Left renal cortex interstitium (tissue), 4 donors: ENCODE results near the gene SGK2. TPM values are rescaled to one million over a fixed set of nuclear protein-coding genes. Genes with fewer than 3 reads are reported as not detected.

Experiments used
- DNase-seq, 4 donors: peaks; one replicate each; pipeline ENCODE4 v3.0.0-alpha.2; 2013; ENCODE audit warnings: low read depth in 4 of 4, low spot score in 2 of 4, missing footprints in 1 of 4
- polyA plus RNA-seq, 4 donors: library from polyadenylated mRNA; unstranded; fragments of 120-200 nt; gene quantifications; one replicate each; pipeline ENCODE4 v1.2.1, GENCODE V29; 2013; ENCODE audit not compliant: insufficient read length in 4 of 4

SGK2 gene
- polyA plus RNA-seq, 4 donors, result 29.1 to 76.5 (median 54.6) TPM

DNA sequence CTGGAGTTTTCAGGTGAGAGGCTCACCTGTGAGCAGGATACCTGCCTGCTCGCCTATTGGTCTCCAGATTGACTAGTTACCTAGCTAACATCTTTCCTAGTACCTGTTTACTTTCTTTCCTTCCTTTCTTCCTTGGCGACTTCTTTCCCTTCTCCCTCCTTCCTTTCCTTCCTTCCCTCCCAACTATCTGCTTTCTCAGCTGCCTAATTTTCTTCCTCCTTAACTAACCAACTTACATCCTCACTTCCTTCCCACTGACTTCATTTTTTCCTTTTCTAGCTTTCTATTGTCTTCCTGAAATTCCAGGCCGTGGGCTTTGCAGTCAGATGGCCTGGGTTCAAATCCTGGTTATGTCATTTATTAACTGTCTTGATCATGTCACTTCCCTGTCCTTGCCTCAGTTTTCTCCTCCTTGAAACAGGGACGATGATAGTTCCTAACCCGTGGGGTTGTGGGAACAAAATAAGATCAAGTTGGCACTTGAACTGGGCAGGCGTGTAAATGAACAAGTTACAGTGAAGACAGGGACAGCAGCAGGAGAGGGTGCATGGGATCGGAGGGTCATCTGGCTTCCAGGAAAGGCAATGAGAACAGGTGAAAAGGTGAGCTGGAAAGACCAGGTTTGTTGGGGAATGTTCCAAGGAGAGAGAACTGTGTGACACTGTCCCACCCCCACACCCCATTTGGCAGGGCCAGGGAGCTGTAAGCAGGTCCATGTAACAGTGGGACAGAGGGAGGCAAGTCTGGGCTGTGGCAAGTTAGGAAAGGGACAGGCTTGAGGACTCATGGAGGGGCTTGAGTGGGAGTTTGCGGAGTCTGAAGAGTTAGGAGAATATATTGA lies 540 bp downstream of the SGK2 start:
- DNase-seq, result no peak

DNA sequence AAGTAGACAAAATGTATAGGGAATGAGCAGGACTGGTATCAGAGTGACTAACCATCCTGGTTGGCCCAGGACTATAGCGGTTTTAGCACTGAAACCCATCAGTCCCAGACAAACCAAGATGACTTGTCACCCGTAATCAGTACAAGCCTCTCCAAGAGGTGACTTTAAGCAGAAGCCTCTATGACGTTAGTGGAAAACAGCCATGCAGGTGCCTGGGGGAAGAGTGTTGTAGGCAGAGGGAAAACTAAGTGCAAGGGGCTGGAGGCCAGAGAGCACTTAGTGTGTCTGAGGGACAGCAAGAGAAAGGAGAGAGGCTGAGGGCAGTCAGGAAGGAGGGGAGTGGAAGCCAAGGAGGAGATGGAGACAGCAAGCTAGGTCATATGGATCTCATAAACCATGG lies 2.1 kb downstream of the SGK2 start:
- DNase-seq, result no peak

DNA sequence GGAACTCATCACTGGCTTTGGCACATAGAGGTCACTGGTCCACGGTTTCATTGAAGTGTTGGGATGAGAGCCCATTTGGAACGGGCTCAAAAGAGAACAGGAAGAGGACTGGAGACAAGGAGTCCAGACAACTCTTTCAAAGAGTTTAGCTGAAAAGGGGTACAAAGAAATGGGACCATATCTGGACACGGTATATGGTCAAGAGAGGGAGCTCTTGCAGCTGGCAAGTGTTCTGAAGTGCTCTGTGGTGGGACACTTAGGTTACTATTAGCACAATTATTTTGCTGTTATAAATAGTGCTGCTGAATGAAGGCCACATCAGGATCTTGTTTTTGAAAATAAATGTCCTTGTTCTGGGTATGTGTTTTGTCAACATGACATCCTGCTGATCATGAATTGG lies 4.6 kb downstream of the SGK2 start:
- DNase-seq, result no peak

DNA sequence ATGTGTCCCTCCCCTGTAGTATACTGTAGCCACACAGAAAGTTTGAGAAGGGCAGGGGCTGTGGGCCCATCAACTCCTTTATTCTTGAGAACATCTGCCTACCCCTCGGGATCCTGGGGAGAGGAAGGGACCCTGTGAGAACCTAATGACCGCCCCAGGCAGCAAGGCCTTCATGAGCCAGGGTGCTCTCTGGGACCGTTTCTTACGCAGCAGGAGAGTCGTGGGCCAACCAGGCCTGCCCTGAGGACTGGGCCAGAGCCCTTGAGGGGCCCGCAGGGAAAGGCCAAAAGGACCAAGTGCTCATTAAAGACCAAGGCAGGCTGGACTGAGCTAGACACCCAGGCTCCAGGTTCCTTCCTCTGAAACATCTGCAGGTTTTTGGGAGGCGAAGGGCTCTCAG lies 5.2 kb downstream of the SGK2 start:
- no peak for DNase-seq

DNA sequence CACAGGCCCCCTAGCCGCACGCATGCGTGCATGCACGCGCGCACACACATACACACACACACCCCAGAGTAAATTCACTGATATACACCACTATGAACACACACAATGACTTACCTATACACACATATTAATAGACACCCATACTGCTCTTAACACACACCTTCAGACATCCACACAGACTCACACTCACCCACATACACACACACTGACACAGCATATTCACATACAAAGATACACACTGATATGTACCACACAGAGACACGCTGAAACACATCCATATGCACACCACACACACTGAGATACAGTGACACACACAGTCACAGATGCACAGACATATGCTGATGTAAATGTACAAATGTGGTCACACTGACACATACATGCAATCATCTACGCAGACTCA lies 5.6 kb downstream of the SGK2 start:
- no peak for DNase-seq

DNA sequence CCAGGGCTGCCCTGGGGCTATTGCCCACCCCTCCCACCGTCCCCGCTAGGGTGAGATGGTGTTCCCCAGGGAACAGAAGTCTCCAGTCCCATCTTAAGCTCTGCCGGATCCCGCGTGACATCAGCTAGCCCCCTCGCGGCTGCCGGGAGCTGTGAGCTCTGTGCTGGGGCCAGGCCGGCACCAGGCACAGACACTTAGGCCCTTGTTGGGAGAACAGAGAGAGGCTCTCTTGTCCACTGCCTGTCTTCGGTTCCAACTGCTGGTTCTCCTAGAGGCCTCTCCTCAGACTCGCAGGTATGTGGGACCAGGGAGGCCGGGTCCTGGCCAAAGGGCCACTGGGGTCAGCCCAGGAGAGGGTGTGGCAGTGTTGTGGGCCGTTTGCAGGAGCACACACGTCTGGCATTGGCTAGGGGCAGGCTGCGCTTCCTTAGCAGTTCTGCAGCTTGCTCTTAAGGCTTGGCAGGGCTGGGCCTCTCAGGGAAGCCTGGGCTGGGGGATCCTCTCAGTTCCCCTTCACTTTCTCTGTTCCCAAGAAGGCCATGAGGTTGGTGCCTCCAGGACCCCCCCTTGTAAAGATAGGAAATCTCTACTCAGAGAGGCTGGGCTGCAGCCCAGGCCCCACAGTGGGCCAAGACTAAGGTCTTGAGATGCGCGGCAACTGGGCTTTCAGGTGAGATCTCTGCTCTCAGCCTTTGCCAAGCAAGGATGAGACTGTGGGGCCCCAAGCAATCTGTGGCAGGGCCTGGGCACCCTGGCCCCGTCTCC lies 6.3 kb downstream of the SGK2 start:
- DNase-seq, result no peak

DNA sequence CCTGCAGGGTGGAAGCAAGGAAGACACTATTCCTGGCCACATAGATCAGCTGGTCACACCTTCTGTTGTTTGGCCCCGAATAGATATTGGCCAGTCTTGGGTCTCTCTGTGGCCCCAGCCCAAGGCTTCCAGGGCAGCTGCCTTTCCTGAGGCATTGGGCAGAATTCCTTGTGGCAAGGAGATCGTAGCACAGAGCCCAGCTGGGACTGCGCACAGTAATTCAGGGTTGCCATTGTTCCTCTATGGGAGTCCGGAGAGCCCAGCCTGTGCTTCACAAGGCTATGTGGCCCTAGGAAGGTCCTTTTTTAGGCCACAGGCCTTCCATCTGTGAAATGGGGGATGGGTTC lies 6.9 kb downstream of the SGK2 start:
- no peak for DNase-seq

DNA sequence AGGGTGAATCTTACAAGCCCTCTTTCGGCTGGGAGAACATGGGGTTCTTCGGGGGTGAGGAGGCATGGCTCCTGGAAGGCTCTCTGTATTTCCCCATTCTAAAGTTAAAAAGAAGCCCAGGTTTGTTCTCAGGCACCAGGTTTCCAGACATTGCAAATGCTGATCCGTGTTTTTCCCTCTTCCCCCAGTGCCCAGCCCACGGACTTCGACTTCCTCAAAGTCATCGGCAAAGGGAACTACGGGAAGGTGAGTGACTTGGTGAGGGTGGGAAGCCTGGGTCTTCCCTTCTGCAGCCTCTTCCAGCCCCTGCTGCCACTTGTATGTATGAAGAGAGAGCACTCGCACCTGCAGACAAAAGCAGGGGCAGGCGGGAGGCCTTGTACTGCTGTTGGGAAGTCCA lies 8.7 kb downstream of the SGK2 start:
- DNase-seq, result no peak

DNA sequence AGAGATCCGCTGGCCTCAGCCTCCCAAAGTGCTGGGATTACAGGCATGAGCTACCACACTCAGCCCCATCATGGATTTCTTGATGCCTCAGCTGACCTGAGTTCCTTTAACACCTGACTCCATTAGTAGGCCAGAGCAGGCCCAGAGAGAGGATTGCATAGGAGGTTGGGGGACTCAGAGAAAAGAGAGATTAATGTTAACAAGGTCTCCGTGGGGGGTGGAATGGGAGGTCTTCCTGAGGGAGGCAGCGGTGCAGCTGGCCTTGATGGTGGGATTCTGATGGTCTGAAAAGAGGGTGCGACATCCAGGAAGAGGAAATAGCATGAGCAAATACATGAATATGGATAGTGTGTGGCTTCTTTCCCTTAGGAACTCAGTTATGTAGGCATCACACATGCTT lies 9.9 kb downstream of the SGK2 start:
- no peak for DNase-seq

DNA sequence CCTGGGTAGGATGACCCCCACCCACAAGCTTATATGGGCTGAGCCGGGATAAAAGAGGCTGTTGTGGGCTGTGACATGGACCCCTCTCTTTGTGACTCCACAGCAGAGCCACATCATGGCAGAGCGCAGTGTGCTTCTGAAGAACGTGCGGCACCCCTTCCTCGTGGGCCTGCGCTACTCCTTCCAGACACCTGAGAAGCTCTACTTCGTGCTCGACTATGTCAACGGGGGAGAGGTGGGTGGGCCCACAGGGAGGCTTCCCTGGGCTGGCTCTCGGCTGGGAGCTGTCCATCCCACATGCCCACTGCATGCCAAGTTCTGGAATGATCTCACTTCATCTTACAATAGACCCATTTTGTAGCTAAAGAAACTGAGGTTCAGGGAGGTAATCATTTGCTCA lies 10.5 kb downstream of the SGK2 start:
- no peak for DNase-seq

DNA sequence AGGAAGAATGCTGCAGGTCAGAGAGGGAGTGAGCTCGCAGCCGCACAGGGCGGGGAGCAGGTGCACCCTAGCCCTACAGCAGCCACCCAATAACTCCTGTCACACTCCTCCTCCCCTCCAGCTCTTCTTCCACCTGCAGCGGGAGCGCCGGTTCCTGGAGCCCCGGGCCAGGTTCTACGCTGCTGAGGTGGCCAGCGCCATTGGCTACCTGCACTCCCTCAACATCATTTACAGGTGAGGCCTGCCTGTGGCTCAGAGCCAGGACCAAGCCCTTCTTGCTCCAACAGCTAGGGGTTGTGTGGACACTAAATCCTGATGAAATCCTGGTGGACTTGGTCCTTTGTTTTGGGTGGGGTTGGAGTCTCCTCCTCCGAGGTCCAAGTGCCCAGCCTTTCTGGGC lies 11.7 kb downstream of the SGK2 start:
- no peak for DNase-seq

DNA sequence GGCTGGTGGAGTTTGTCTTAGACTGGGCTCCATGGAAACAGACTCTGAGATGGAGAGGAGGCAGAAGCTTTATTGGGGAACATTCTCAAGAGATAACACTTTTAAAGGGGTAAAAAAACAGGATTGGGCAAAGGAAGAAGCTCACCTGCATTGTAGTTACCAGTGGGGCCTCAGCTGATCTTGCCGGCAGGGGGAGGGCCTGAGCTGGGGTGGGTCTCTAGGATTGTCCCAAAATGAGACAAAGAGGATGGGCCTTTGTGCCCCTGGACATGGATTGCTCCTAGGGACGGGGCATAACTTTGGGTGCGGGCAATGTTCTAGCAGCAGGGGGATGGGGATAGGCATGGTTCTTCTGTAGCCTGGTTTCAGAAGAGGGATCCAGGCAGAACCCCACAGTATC lies 12.5 kb downstream of the SGK2 start:
- no peak for DNase-seq

DNA sequence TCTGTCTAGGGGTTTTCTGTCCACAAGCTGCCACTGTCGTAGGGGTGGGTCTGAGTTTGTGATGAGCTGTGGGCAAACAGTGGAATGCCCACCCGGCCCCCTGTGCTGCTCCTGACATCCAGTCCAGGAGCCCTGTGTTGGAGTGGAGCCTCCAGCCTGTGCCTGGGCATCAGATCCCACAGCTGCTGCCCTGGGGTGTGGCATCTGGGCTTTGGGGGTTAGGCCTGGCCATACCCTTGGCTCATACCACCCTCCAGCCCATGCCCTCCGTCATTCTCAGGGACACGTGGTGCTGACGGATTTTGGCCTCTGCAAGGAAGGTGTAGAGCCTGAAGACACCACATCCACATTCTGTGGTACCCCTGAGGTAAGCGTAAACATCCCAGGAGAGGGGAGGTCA lies 12.9 kb downstream of the SGK2 start:
- DNase-seq, result no peak

DNA sequence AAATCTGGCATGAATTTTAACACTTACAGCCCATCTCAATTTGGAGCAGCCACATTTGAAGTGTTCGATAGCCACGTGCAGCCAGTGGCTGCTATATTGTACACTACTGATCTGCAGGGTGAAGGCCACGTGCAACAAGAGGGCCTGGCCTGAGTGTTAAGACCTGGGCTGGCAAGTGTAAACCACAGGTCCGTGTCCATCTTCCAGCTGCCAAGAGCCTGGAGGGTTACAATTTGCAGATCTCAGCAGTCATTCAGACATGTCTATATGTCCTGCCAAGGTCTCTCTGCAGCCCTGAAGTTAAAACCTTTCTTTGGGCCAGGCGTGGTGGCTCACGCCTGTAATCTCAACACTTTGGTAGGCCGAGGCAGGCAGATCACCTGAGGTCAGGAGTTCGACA lies 14.1 kb downstream of the SGK2 start:
- no peak for DNase-seq

DNA sequence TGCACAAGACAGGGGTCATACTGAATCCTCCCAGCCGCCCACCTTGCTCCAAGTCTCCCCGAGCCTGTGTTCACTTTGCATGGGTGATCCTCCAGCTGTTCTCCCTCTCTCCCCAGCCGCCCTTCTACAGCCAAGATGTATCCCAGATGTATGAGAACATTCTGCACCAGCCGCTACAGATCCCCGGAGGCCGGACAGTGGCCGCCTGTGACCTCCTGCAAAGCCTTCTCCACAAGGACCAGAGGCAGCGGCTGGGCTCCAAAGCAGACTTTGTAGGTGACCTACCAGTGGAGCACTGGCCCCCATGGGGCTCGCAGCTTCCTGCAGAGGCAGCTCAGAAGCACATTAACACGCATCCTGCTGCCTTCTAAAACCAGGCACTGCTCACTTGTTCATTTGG lies 17.3 kb downstream of the SGK2 start:
- no peak for DNase-seq

DNA sequence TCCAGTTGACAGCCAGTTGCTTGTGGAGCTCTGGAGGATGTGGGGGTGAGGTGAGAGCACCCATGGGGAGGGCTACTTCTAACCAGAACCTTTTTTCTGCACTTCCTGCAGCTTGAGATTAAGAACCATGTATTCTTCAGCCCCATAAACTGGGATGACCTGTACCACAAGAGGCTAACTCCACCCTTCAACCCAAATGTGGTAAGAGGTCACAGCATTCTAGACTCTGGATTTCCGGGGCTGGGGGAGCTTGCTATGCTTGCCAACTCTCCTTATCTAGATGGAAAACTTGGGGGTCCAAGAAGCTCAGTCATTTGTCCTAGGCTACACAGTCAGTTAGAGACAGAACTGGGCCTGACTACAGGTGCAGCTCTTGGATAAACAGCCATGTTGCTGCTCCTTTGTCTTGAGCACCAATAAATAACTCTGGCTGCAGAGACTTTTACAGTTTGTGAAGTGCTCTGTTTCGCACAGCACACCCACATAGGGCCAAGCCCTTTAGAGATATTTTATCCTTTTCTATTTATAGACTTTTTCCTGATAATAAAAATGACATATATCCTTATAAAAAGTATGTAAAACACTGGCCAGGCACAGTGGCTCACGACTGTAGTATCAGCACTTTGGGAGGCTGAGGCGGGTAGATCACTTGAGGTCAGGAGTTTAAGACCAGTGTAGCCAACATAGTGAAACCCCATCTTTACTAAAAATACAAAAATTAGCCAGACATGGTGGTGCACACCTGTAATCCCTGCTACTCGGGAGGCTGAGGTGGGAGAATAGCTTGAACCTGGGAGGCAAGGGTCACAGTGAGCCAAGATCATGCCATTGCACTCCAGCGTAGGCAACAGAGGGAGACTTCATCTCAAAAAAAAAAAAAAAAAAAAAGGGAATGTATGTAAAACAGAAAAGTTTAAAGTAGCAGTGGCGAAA lies 21.3 kb downstream of the SGK2 start:
- no peak for DNase-seq

DNA sequence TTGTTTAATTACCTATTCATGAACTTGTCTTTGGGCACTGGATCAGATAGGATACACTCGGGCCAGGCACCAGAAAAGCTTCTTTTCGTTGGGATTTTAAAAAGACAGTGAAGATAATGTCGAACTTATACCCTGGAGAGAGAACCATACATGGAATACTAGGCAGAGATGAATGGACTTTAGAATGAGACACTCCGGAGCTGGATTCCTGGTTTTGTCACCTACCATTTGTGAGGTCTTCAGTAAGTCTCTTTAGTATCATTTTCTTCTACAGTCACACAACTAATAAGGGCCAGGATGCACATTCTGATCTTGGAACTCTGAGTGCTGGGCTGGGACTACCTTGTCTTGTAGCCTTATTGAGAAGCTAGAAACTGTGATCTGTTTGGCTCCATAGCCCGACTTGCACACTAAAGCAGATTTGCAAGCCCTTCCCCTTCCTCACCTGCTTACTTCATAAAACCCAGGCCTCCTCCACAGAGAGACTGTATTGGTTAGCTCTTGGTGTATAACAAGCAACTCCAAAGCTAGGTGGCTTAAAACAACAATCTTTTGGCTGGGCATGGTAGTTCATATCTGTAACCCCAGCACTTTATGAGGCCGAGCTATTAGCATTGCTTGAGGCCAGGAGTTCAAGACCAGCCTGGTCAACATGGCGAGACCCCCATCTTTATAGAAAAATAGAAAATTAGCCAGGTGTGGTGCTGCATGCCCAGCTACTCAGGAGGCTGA lies 24.5 kb downstream of the SGK2 start:
- no peak for DNase-seq

DNA sequence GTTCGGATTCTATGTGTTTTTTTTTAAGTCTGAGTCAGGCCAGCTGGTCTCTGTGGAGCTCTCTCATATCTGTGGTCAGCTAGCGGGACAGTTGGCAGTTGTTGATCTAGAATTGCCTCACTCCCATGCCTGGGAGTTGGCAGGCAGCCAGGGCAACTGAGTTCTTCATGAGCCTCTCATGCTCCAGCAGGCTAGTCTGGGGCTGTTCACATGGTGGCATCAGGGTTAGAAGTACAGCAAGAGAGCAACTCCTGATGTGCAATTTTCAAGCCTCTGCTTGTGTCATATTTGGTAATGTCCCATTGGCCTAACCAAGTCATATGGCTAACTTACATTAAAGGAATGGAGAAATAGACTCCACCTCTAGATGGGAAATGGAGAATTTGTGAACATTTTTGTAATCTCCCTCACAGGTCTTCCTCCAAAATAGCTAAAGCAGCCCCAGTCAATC lies 25.2 kb downstream of the SGK2 start:
- DNase-seq, result no peak

DNA sequence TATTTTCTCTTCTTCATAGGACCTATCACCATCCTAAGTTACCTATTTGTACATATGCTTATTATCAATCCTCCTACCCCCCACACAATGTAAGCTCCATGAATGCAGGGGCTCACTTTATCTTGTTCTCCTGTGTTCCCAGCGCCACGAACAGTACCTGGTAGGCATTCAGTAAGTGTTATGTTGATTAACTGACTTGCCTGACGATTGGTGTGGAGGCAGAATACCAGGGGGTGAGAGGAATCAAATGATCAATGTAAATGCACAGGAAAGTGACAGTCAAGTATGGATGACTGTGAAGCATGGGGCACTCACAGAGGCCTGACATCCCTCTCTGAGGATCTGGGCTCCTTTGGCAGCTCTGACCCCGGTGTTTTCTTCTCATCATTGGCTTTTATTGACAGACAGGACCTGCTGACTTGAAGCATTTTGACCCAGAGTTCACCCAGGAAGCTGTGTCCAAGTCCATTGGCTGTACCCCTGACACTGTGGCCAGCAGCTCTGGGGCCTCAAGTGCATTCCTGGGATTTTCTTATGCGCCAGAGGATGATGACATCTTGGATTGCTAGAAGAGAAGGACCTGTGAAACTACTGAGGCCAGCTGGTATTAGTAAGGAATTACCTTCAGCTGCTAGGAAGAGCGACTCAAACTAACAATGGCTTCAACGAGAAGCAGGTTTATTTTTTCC lies 25.8 kb downstream of the SGK2 start:
- DNase-seq, result no peak

DNA sequence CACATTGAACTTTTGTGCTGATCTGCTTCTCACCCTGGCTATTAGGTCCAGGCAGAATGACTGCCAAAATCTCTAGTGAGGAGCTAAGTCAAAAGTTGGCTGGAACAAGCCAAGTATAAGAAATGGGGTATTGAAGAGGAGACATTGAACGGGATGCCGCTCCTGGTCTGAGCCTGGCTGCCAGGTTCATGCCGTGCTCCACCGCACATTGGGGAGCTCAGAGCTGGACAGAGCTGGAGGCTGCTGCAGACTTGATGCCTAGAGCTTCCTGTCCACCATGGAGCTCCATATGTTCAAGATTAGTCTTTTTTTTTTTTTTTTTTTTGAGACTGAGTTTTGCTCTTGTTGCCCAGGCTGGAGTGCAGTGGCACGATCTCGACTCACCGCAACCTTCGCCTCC lies 27.8 kb downstream of the SGK2 start:
- no peak for DNase-seq
